ENCODE results near the gene FBXO45. TPM values are rescaled to one million over a fixed set of nuclear protein-coding genes. Genes with fewer than 3 reads are reported as not detected.
A peak's percentile ranks its signal among the peaks of the same experiment; 100 is the strongest.
"Not testable (repeated sequence)": the region's sequence is repeated elsewhere in the genome, so short reads cannot be mapped to it uniquely, and the experiment has no call there.

The FBXO45 gene
- total RNA-seq, 1 donor from 2014 or later: 15.6 TPM

DNA sequence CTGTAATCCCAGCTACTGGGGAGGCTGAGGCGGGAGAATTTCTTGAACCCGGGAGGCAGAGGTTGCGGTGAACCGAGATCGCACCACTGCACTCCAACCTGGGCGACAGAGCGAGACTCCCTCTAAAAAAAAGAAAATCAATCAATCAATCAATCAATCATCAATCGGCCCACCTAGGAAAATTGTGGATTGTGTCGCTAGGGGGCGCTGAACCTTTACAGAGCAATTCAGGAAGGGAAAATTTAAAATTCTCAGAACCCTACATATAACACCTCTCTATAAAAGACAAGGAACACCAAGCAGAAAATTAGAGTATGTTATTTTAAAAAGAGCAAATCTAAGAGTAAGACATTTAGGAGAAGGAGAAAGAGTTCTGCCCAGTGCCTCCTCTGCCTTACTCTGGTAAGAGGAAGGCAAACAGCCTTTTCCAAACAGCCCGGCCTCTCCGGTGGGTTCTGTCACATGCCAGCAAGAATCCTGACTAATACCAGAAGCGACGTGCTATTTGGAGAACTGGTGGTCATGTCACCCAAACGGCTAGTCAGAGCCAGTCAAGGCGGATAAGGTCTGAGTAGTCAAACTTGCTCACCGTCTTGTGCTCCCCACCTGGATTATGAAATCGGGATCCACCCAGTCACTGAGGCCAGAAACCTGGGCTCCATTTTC, 31.0 kb upstream of the FBXO45 start:
- DNase-seq: peak; percentile 60

DNA sequence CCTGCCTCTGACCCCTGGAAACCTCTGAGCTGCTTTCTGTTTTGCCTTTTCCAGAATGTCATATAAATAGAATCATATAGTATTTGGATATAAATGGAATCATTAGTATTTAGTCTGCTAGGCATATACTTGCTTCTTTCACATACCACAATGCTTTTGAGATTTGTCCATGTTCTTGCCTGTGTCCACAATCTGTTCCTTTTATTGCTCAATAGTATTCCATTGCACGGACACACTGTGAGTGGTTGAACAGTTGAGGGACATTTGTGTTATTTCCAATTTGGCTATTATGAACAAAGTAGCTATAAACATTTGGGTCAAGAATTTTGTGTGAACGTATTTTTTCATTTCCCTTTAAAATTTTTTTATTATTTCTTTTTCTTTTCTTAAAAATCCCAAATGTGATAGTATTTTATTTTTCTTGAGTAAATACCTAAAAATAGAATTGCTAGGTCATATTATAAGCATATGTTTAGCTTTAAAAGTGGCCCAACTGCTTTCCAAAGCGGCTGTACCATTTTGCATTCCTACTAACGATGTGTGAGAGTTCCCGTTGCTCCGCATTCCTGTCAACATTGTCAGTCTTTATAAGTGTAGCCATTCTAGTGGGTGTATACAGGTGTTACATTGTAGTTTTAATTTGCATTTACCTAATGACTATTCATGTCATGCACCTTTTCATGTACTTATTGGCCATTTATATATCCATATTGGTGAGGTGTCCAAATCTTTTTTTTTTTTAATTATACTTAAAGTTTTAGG, 26.6 kb upstream of the FBXO45 start:
- no peaks in the 10 kb centered on the region for H3K9me3 Mint-ChIP-seq (ENCODE audit: unreplicated experiment)
- no peak overlapping the region for H3K4me3 Mint-ChIP-seq (ENCODE audit: unreplicated experiment)
- peaks cover 3% of the 10 kb centered on the region for H3K36me3 Mint-ChIP-seq (ENCODE audit: unreplicated experiment)
- no peak overlapping the region for H3K27ac Mint-ChIP-seq (ENCODE audit: unreplicated experiment)
- H3K4me1 Mint-ChIP-seq (ENCODE audit: low read depth, unreplicated experiment): no peaks in the 10 kb centered on the region
- TF ChIP-seq, protein P1, sequence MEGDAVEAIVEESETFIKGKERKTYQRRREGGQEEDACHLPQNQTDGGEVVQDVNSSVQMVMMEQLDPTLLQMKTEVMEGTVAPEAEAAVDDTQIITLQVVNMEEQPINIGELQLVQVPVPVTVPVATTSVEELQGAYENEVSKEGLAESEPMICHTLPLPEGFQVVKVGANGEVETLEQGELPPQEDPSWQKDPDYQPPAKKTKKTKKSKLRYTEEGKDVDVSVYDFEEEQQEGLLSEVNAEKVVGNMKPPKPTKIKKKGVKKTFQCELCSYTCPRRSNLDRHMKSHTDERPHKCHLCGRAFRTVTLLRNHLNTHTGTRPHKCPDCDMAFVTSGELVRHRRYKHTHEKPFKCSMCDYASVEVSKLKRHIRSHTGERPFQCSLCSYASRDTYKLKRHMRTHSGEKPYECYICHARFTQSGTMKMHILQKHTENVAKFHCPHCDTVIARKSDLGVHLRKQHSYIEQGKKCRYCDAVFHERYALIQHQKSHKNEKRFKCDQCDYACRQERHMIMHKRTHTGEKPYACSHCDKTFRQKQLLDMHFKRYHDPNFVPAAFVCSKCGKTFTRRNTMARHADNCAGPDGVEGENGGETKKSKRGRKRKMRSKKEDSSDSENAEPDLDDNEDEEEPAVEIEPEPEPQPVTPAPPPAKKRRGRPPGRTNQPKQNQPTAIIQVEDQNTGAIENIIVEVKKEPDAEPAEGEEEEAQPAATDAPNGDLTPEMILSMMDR (IDR thresholded peaks at IDR 0.05; ENCODE audit: partially characterized antibody, unreplicated experiment): no peak
- no peak for DNase-seq
- no peaks in the 10 kb centered on the region for H3K27me3 Mint-ChIP-seq (ENCODE audit: unreplicated experiment)

More for the DNA sequence above, 31.0 kb upstream of the FBXO45 start:
- Mint-ChIP-seq H3K9me3 (ENCODE audit: unreplicated experiment) (no peaks in the 10 kb centered on the region), H3K4me3 (ENCODE audit: unreplicated experiment) (no peak overlapping the region), H3K27ac (ENCODE audit: unreplicated experiment) (no peak overlapping the region), H3K27me3 (ENCODE audit: unreplicated experiment) (no peaks in the 10 kb centered on the region), H3K4me1 (ENCODE audit: low read depth, unreplicated experiment) (no peaks in the 10 kb centered on the region), H3K36me3 (ENCODE audit: unreplicated experiment) (no peaks in the 10 kb centered on the region)
- TF ChIP-seq, protein P1 (IDR thresholded peaks at IDR 0.05; ENCODE audit: partially characterized antibody, unreplicated experiment): peak; percentile 88

DNA sequence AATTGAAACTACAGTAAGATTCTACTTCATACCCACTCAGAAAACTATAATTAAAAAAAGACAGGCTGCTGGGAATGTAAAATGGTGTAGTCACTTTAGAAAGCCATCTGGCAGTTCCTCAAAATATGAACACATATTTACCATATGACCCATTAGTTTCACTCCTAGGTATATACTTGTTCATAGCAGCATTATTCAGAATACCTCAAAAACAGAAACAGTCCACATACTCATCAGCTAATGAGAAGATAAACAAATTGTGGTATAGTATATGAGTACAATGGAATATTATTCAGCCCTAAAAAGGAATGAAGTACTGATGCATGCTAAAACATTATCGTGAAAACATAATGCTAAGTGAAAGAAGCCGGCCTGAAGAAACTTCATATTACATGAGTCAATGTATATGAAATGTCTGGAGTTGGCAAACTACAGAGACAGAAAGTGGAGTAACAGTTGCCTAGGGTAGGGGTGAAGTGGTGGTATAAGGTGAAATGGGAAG, 23.9 kb upstream of the FBXO45 start:
- Mint-ChIP-seq H3K4me3 (ENCODE audit: unreplicated experiment) (no peak overlapping the region), H3K9me3 (ENCODE audit: unreplicated experiment) (no peaks in the 10 kb centered on the region), H3K27ac (ENCODE audit: unreplicated experiment) (no peak overlapping the region), H3K27me3 (ENCODE audit: unreplicated experiment) (no peaks in the 10 kb centered on the region), H3K4me1 (ENCODE audit: low read depth, unreplicated experiment) (no peaks in the 10 kb centered on the region), H3K36me3 (ENCODE audit: unreplicated experiment) (peaks cover 9% of the 10 kb centered on the region)
- TF ChIP-seq, protein P1 (IDR thresholded peaks at IDR 0.05; ENCODE audit: partially characterized antibody, unreplicated experiment): no peak
- no peak for DNase-seq

DNA sequence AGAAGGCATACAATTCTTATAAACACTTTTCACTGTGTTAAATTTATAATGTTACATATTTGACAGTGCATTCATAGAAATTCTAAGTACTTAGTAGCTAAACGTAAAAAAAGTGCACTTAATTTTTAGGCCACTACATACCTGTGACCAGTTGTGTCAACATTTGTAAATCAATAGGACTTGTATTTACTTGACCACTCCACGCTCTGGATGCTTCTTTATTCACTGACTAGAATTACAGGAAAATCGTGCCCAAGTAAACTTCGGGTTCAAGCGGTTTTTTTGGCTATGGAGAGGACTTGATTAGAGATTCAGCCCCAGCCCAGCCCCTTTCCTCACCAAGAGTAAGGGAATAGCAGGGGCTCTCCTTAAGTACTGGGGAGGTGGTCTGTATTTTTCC, 21.9 kb upstream of the FBXO45 start:
- no peak overlapping the region for H3K4me3 Mint-ChIP-seq (ENCODE audit: unreplicated experiment)
- H3K4me1 Mint-ChIP-seq (ENCODE audit: low read depth, unreplicated experiment): no peaks in the 10 kb centered on the region
- TF ChIP-seq, protein P1 (IDR thresholded peaks at IDR 0.05; ENCODE audit: partially characterized antibody, unreplicated experiment): no peak
- no peaks in the 10 kb centered on the region for H3K27me3 Mint-ChIP-seq (ENCODE audit: unreplicated experiment)
- H3K27ac Mint-ChIP-seq (ENCODE audit: unreplicated experiment): no peak overlapping the region
- DNase-seq: no peak
- H3K36me3 Mint-ChIP-seq (ENCODE audit: unreplicated experiment): peaks cover 9% of the 10 kb centered on the region
- peaks cover 3% of the 10 kb centered on the region for H3K9me3 Mint-ChIP-seq (ENCODE audit: unreplicated experiment)

DNA sequence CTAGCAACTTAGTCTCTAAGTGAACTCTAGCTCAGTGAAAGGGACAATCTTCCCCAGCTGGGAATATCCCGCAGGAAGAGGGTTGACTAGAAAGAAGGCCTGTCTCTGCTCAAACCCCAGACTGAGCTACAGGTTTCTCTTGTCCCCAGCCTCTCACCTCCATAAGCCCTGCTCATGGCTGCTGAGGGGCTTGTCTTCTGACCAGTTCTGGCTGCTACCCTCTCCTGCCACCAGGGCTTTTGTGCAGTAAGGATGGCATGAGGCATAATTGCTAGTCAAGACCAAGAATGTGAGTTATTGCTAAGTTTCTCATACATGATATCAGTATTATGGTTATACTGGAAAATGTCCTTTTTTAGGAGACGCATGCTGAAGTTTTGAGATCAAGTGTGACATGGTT, 21.4 kb upstream of the FBXO45 start:
- Mint-ChIP-seq H3K36me3 (ENCODE audit: unreplicated experiment) (peaks cover 9% of the 10 kb centered on the region), H3K4me1 (ENCODE audit: low read depth, unreplicated experiment) (no peaks in the 10 kb centered on the region), H3K9me3 (ENCODE audit: unreplicated experiment) (peaks cover 3% of the 10 kb centered on the region)

DNA sequence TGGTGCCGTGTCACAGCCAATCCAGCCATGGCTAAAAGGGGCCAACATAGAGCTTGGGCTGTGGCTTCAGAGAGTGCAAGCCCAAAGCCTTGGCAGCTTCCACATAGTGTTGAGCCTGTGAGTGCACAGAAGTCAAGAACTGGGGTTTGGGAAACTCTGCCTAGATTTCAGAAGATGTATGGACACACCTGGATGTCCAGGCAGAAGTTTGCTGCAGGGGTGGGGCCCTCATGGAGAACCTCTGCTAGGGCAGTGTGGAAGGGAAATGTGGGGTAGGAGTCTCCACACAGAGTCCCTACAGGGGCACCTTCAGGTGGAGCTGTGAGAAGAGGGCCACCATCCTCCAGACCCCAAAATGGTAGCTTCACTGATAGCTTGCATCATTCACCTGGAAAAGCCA, 19.1 kb upstream of the FBXO45 start:
- H3K9me3 Mint-ChIP-seq (ENCODE audit: unreplicated experiment); DNase-seq; H3K36me3 Mint-ChIP-seq (ENCODE audit: unreplicated experiment); H3K4me3 Mint-ChIP-seq (ENCODE audit: unreplicated experiment); H3K4me1 Mint-ChIP-seq (ENCODE audit: low read depth, unreplicated experiment); H3K27ac Mint-ChIP-seq (ENCODE audit: unreplicated experiment); H3K27me3 Mint-ChIP-seq (ENCODE audit: unreplicated experiment): not testable (repeated sequence)

More for the DNA sequence above, 21.4 kb upstream of the FBXO45 start:
- DNase-seq: no peak
- no peak overlapping the region for H3K4me3 Mint-ChIP-seq (ENCODE audit: unreplicated experiment)
- no peak overlapping the region for H3K27ac Mint-ChIP-seq (ENCODE audit: unreplicated experiment)
- no peaks in the 10 kb centered on the region for H3K27me3 Mint-ChIP-seq (ENCODE audit: unreplicated experiment)
- TF ChIP-seq, protein P1 (IDR thresholded peaks at IDR 0.05; ENCODE audit: partially characterized antibody, unreplicated experiment): no peak

DNA sequence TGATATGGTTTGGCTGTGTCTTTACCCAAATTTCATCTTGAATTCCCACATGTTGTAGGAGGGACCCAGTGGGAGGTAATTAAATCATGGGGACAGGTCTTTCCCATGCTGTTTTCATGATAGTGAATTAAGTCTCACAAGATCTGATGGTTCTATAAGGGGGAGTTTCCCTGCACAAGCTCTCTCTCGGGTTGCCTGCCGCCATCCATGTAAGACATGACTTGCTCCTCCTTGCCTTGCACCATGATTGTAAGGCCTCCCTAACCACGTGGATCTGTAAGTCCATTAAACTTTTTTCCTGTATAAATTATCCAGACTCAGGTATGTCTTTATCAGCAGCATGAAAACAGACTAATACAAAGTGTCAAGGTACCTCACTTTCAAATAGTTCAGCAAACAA, 18.3 kb upstream of the FBXO45 start:
- DNase-seq; H3K4me3 Mint-ChIP-seq (ENCODE audit: unreplicated experiment); H3K36me3 Mint-ChIP-seq (ENCODE audit: unreplicated experiment); H3K27me3 Mint-ChIP-seq (ENCODE audit: unreplicated experiment); H3K4me1 Mint-ChIP-seq (ENCODE audit: low read depth, unreplicated experiment); H3K27ac Mint-ChIP-seq (ENCODE audit: unreplicated experiment); H3K9me3 Mint-ChIP-seq (ENCODE audit: unreplicated experiment): not testable (repeated sequence)
